ENCODE data around the gene GJA9. TPM values are rescaled to one million over a fixed set of nuclear protein-coding genes. Genes with fewer than 3 reads are reported as not detected.

GJA9 gene
- total RNA-seq, 1 donor from 2014 or later: not detected

GRCh38 chr1:38872401-38873026, 8.9 kb downstream of the GJA9 start:
- Histone ChIP-seq H3K4me1 (peaks cover 21% of the 10 kb centered on the region), H3K27ac (peak overlapping the region; percentile 58), H3K36me3 (no peaks in the 10 kb centered on the region), H3K4me3 (peak overlapping the region; percentile 79 to 86), H3K9me3 (no peaks in the 10 kb centered on the region), H3K27me3 (no peaks in the 10 kb centered on the region)
- DNase-seq (ENCODE audit: extremely low spot score in 2 of 2): no peak
- intact Hi-C loops (cut with DNase I): no loop called here
- TF ChIP-seq CTCF (IDR thresholded peaks at IDR 0.05): no peak
- no peak for TF ChIP-seq POLR2A (IDR thresholded peaks at IDR 0.05)
- TF ChIP-seq POLR2AphosphoS5 (IDR thresholded peaks at IDR 0.05; ENCODE audit: insufficient read depth in 1 of 2, low read depth in 1 of 2): no peak

GRCh38 chr1:38870996-38871395, 10.4 kb downstream of the GJA9 start:
- no peaks in the 10 kb centered on the region for H3K9me3 ChIP-seq

GRCh38 chr1:38867208-38867607, 14.2 kb downstream of the GJA9 start:
- Histone ChIP-seq H3K4me1 (peaks cover 20% of the 10 kb centered on the region), H3K27ac (no peak overlapping the region), H3K4me3 (no peak overlapping the region), H3K27me3 (no peaks in the 10 kb centered on the region), H3K9me3 (no peaks in the 10 kb centered on the region), H3K36me3 (peaks cover 0 to 13% of the 10 kb centered on the region in 2 donors)
- intact Hi-C loops (cut with DNase I): no loop called here
- TF ChIP-seq POLR2A (IDR thresholded peaks at IDR 0.05) (no peak), POLR2AphosphoS5 (IDR thresholded peaks at IDR 0.05; ENCODE audit: insufficient read depth in 1 of 2, low read depth in 1 of 2) (no peak), CTCF (IDR thresholded peaks at IDR 0.05) (no peak)
- no peak for DNase-seq (ENCODE audit: extremely low spot score in 2 of 2)

More at GRCh38 chr1:38870996-38871395, 10.4 kb downstream of the GJA9 start:
- no peak for TF ChIP-seq CTCF (IDR thresholded peaks at IDR 0.05)
- no peak for TF ChIP-seq POLR2A (IDR thresholded peaks at IDR 0.05)
- no peak for TF ChIP-seq POLR2AphosphoS5 (IDR thresholded peaks at IDR 0.05; ENCODE audit: insufficient read depth in 1 of 2, low read depth in 1 of 2)
- peaks cover 0 to 7% of the 10 kb centered on the region in 2 donors for H3K36me3 ChIP-seq
- intact Hi-C loops (cut with DNase I): no loop called here
- H3K4me3 ChIP-seq: no peak overlapping the region
- peaks cover 21% of the 10 kb centered on the region for H3K4me1 ChIP-seq
- H3K27me3 ChIP-seq: no peaks in the 10 kb centered on the region
- DNase-seq (ENCODE audit: extremely low spot score in 2 of 2): no peak
- H3K27ac ChIP-seq: no peak overlapping the region

- TF ChIP-seq CTCF (IDR thresholded peaks at IDR 0.05): no peak
- no peak for TF ChIP-seq POLR2AphosphoS5 (IDR thresholded peaks at IDR 0.05; ENCODE audit: insufficient read depth in 1 of 2, low read depth in 1 of 2)
- TF ChIP-seq POLR2A (IDR thresholded peaks at IDR 0.05): no peak
- no peaks in the 10 kb centered on the region for H3K9me3 ChIP-seq
- H3K27ac ChIP-seq: no peak overlapping the region
- H3K27me3 ChIP-seq: no peaks in the 10 kb centered on the region
- intact Hi-C loops (cut with DNase I): no loop called here
- DNase-seq (ENCODE audit: extremely low spot score in 2 of 2): no peak
- peaks cover 30% of the 10 kb centered on the region for H3K4me1 ChIP-seq
- H3K4me3 ChIP-seq: no peak overlapping the region
- peaks cover 0 to 13% of the 10 kb centered on the region in 2 donors for H3K36me3 ChIP-seq
Observed at GRCh38 chr1:38865112-38865715, 16.2 kb downstream of the GJA9 start.

- Histone ChIP-seq H3K27ac (peak overlapping the region; percentile 91), H3K9me3 (no peaks in the 10 kb centered on the region), H3K36me3 (peaks cover 0 to 14% of the 10 kb centered on the region in 2 donors), H3K4me3 (peak overlapping the region; percentile 90 to 92), H3K4me1 (peaks cover 62% of the 10 kb centered on the region), H3K27me3 (no peaks in the 10 kb centered on the region)
- no peak for DNase-seq (ENCODE audit: extremely low spot score in 2 of 2)
- intact Hi-C loops (cut with DNase I): no loop called here
- no peak for TF ChIP-seq CTCF (IDR thresholded peaks at IDR 0.05)
- TF ChIP-seq POLR2AphosphoS5 (IDR thresholded peaks at IDR 0.05; ENCODE audit: insufficient read depth in 1 of 2, low read depth in 1 of 2): no peak
- no peak for TF ChIP-seq POLR2A (IDR thresholded peaks at IDR 0.05)
Observed at GRCh38 chr1:38860454-38860795, 21.0 kb downstream of the GJA9 start.
